Loucy (cell line): ENCODE results near the gene WDR93.

Experiments used
- H2AFZ ChIP-seq: fragments of 200-600 bp; sonication (generic); 2 replicates; pipeline ENCODE4 v1.6.0; 2016; ENCODE audit warnings: antibody characterized with exemption, mild to moderate bottlenecking, low read length, moderate library complexity
- H3F3A ChIP-seq: fragments of 200-600 bp; 2 replicates; pipeline ENCODE4 v1.6.0; 2016; ENCODE audit warnings: antibody characterized with exemption, low read depth, mild to moderate bottlenecking
- H3K27me3 ChIP-seq: fragments of 200-600 bp; sonication (generic); 2 replicates; pipeline ENCODE4 v1.6.1; 2014; ENCODE audit warnings: low read length, mild to moderate bottlenecking; ENCODE audit not compliant: insufficient read depth, poor library complexity, severe bottlenecking
- H3K36me3 ChIP-seq: fragments of 200-600 bp; sonication (generic); 2 replicates; pipeline ENCODE4 v1.6.1; 2016; ENCODE audit warnings: low read length; ENCODE audit not compliant: insufficient read depth
- H3K4me1 ChIP-seq: fragments of 200-600 bp; sonication (generic); 2 replicates; pipeline ENCODE4 v1.5.1; 2014; ENCODE audit warnings: low read length, mild to moderate bottlenecking; ENCODE audit not compliant: insufficient read depth, poor library complexity, severe bottlenecking
- H3K4me2 ChIP-seq: fragments of 200-600 bp; sonication (generic); 2 replicates; pipeline ENCODE4 v1.6.0; 2014; ENCODE audit warnings: antibody characterized with exemption, low read length, low read depth, mild to moderate bottlenecking; ENCODE audit not compliant: poor library complexity, severe bottlenecking
- H3K4me3 ChIP-seq: fragments of 200-600 bp; sonication (generic); 2 replicates; pipeline ENCODE4 v1.5.1; 2014; ENCODE audit warnings: low read length, mild to moderate bottlenecking, mixed read lengths; ENCODE audit not compliant: poor library complexity, severe bottlenecking
- H3K79me2 ChIP-seq: fragments of 200-600 bp; sonication (generic); 2 replicates; pipeline ENCODE4 v1.6.1; 2014; ENCODE audit warnings: low read length; ENCODE audit not compliant: insufficient read depth
- H3K9ac ChIP-seq: fragments of 200-600 bp; sonication (generic); 2 replicates; pipeline ENCODE4 v1.6.0; 2014; ENCODE audit warnings: mild to moderate bottlenecking, low read depth, low read length, moderate library complexity; ENCODE audit not compliant: poor library complexity, severe bottlenecking
- H3K9me2 ChIP-seq: fragments of 200-600 bp; sonication (generic); replicated peaks from 2 replicates; pipeline ENCODE4 v1.6.1; 2016; ENCODE audit warnings: low read depth, low read length, mixed read lengths
- H3K9me3 ChIP-seq: fragments of 200-600 bp; sonication (generic); 2 replicates; pipeline ENCODE4 v1.6.1; 2014; ENCODE audit warnings: mild to moderate bottlenecking, antibody characterized with exemption, low read length, low read depth; ENCODE audit not compliant: insufficient read depth
- H4K20me1 ChIP-seq: fragments of 200-600 bp; sonication (generic); 2 replicates; pipeline ENCODE4 v1.6.0; 2014; ENCODE audit warnings: antibody characterized with exemption, low read length, mild to moderate bottlenecking; ENCODE audit not compliant: insufficient read depth, poor library complexity, severe bottlenecking
- EZH2phosphoT487 ChIP-seq: fragments of 200-600 bp; IDR thresholded peaks from 2 replicates; pipeline ENCODE4 v1.6.1; 2018; ENCODE audit warnings: antibody characterized with exemption, mild to moderate bottlenecking, moderate library complexity, borderline replicate concordance
- TF ChIP-seq, protein P1 (sequence below): fragments of 200-600 bp; sonication (generic); conservative IDR thresholded peaks from 2 replicates; pipeline ENCODE4 v1.5.1; 2014; ENCODE audit warnings: mild to moderate bottlenecking, antibody characterized with exemption, low read length

Gene WDR93

DNA sequence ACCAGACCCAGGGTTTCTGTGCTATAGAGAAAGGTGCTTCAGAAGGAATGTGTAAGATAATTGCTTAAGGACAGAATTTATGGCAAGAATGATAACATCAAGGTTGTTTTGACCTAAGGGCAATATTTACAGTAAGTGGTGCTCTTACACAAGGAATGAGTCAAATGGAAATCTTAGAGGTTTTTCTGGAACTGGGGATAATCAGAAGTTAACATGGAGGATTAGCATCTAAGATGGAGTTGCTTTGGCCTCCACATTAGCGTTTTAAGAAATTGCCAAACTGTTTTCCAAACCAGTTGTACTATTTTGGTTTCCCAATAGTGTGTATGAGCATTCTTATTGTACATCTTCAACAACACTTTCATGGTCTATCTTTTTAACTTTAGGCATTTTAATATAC, 3.1 kb downstream of the WDR93 start:
- Histone ChIP-seq H3K9me3 (no peaks in the 10 kb centered on the region), H3K4me2 (no peak overlapping the region), H3K36me3 (no peaks in the 10 kb centered on the region), H4K20me1 (no peaks in the 10 kb centered on the region), H3K9me2 (no peaks in the 10 kb centered on the region), H3K4me3 (no peak overlapping the region), H3F3A (no peaks in the 10 kb centered on the region), H2AFZ (no peak overlapping the region), H3K4me1 (no peaks in the 10 kb centered on the region), H3K9ac (no peak overlapping the region), H3K27me3 (no peaks in the 10 kb centered on the region), H3K79me2 (no peaks in the 10 kb centered on the region)
- no peak for TF ChIP-seq EZH2phosphoT487
- TF ChIP-seq, protein P1, sequence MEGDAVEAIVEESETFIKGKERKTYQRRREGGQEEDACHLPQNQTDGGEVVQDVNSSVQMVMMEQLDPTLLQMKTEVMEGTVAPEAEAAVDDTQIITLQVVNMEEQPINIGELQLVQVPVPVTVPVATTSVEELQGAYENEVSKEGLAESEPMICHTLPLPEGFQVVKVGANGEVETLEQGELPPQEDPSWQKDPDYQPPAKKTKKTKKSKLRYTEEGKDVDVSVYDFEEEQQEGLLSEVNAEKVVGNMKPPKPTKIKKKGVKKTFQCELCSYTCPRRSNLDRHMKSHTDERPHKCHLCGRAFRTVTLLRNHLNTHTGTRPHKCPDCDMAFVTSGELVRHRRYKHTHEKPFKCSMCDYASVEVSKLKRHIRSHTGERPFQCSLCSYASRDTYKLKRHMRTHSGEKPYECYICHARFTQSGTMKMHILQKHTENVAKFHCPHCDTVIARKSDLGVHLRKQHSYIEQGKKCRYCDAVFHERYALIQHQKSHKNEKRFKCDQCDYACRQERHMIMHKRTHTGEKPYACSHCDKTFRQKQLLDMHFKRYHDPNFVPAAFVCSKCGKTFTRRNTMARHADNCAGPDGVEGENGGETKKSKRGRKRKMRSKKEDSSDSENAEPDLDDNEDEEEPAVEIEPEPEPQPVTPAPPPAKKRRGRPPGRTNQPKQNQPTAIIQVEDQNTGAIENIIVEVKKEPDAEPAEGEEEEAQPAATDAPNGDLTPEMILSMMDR = no peak

DNA sequence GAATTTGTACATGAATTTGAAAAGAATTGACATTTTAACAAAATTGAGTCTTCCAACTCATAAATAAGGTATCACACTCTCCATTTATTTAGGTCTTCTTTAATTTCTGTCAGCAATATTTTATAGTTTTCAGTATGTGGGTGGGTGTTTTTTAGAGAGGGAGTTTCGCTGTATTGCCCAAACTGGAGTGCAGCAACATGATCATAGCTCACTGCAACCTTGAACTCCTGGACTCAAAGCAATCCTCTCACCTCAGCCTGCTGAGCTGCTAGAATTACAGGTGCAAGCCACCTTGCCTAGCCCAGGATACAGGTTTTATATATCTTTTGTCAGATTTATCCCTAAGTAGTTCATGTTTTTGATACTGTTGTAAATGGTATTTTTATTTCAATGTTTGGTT, 4.6 kb downstream of the WDR93 start:
- Histone ChIP-seq H3K4me2 (no peak overlapping the region), H3K4me3 (no peak overlapping the region)

DNA sequence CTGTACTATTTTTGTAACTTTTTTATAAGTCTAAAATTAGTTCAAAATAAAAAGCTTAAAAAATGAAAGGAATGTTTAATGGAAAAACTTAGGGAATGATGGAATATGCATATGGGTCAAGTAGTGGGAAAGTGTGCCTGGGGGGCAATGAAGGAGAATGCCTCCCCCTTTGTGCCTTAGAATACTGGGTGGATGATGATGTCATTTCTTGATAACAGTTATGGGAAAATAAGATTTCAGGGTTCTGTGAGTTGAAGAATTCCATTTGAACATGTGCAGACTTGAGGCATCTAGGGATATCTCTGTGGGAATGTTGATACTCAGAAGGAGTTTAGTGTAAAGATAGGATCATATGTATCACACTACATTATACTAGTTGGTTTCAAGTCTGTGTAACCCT, 13.8 kb downstream of the WDR93 start:
- no peak overlapping the region for H3K4me3 ChIP-seq
- H4K20me1 ChIP-seq = no peaks in the 10 kb centered on the region
- H3K9me3 ChIP-seq = no peaks in the 10 kb centered on the region
- no peaks in the 10 kb centered on the region for H3K4me1 ChIP-seq
- no peaks in the 10 kb centered on the region for H3K36me3 ChIP-seq
- no peaks in the 10 kb centered on the region for H3K27me3 ChIP-seq
- H3F3A ChIP-seq = no peaks in the 10 kb centered on the region
- no peaks in the 10 kb centered on the region for H3K9me2 ChIP-seq
- no peak overlapping the region for H3K4me2 ChIP-seq
- no peak overlapping the region for H3K9ac ChIP-seq
- TF ChIP-seq, protein P1 = no peak
- TF ChIP-seq EZH2phosphoT487 = no peak
- no peaks in the 10 kb centered on the region for H3K79me2 ChIP-seq
- no peak overlapping the region for H2AFZ ChIP-seq

More for the DNA sequence above, 4.6 kb downstream of the WDR93 start:
- no peaks in the 10 kb centered on the region for H3K36me3 ChIP-seq
- H2AFZ ChIP-seq = no peak overlapping the region
- H3K9ac ChIP-seq = no peak overlapping the region
- H3K9me2 ChIP-seq = no peaks in the 10 kb centered on the region
- no peaks in the 10 kb centered on the region for H3F3A ChIP-seq
- no peaks in the 10 kb centered on the region for H3K4me1 ChIP-seq
- H3K79me2 ChIP-seq = no peaks in the 10 kb centered on the region
- no peaks in the 10 kb centered on the region for H3K9me3 ChIP-seq
- no peak for TF ChIP-seq EZH2phosphoT487
- TF ChIP-seq, protein P1 = no peak
- no peaks in the 10 kb centered on the region for H4K20me1 ChIP-seq
- no peaks in the 10 kb centered on the region for H3K27me3 ChIP-seq
